Natural killer cell treated with Interleukin-12 subunit alpha and Interleukin-12 subunit beta and Interleukin-15 and Interleukin-18, amount 100 ng/mL, for 72 hours (primary cell): ENCODE measurements around the gene SLC12A7. TPM values are rescaled to one million over a fixed set of nuclear protein-coding genes. Genes with fewer than 3 reads are reported as not detected.

ENCODE experiments used
- ATAC-seq, 2 donors: fragments of 150-1000 bp; cut with Tn5 transposase in 1 of 2; sonication (Bioruptor Pico), chemical (Tn5 transposase) in 1 of 2; 2 replicates each; pipeline ENCODE4 v1.10.0; 2021
- DNase-seq: peaks from one replicate; pipeline ENCODE4 v3.0.0; 2022; ENCODE audit warnings: low spot score
- H3K27ac Mint-ChIP-seq, 2 donors: 1 replicate in 1 of 2; 2 replicates in 1 of 2; pipeline ENCODE4 v1.8.0; 2022; ENCODE audit warnings: mixed read lengths in 2 of 2, mild to moderate bottlenecking in 1 of 2, moderate library complexity in 1 of 2
- H3K27me3 Mint-ChIP-seq, 2 donors: 1 replicate in 1 of 2; 2 replicates in 1 of 2; pipeline ENCODE4 v1.8.0; 2022; ENCODE audit warnings: mixed read lengths in 2 of 2
- H3K36me3 Mint-ChIP-seq: one replicate; pipeline ENCODE4 v1.8.0; 2022; ENCODE audit warnings: mixed read lengths
- H3K4me1 Mint-ChIP-seq, 2 donors: 1 replicate in 1 of 2; 2 replicates in 1 of 2; pipeline ENCODE4 v1.8.0; 2022; ENCODE audit warnings: low read depth in 2 of 2, mixed read lengths in 2 of 2, mild to moderate bottlenecking in 1 of 2
- H3K4me3 Mint-ChIP-seq: one replicate; pipeline ENCODE4 v1.8.0; 2022; ENCODE audit warnings: mixed read lengths
- H3K9me3 Mint-ChIP-seq: 2 replicates; pipeline ENCODE4 v1.8.0; 2022; ENCODE audit warnings: mixed read lengths
- total RNA-seq, 2 donors: library from RNA; stranded (reverse); gene quantifications; one replicate each; pipeline ENCODE4 v1.2.3, GENCODE V29; 2022

SLC12A7 gene
- total RNA-seq, 2 donors from 2014 or later = 13.5 to 21.9 TPM

- Mint-ChIP-seq H3K27ac (no peak overlapping the region), H3K36me3 (no peaks in the 10 kb centered on the region), H3K4me3 (no peak overlapping the region), H3K4me1 (peaks cover 0 to 3% of the 10 kb centered on the region in 2 donors), H3K9me3 (no peaks in the 10 kb centered on the region), H3K27me3 (no peaks in the 10 kb centered on the region)
- DNase-seq (no peak), ATAC-seq (no peak)
These were observed 3.4 kb upstream of the SLC12A7 start for GRCh38 chr5:1115123-1115815.

GRCh38 chr5:1113805-1114586 lies 2.1 kb upstream of the SLC12A7 start:
- Mint-ChIP-seq H3K4me1 (peaks cover 0 to 9% of the 10 kb centered on the region in 2 donors), H3K27ac (no peak overlapping the region), H3K9me3 (no peaks in the 10 kb centered on the region), H3K27me3 (no peaks in the 10 kb centered on the region), H3K36me3 (no peaks in the 10 kb centered on the region), H3K4me3 (no peak overlapping the region)
- ATAC-seq = no peak
- DNase-seq = no peak

- Mint-ChIP-seq H3K27ac (no peak overlapping the region), H3K36me3 (no peaks in the 10 kb centered on the region), H3K4me1 (peaks cover 3 to 12% of the 10 kb centered on the region in 2 donors), H3K27me3 (no peaks in the 10 kb centered on the region), H3K9me3 (no peaks in the 10 kb centered on the region), H3K4me3 (no peak overlapping the region)
- DNase-seq (no peak), ATAC-seq (no peak)
These were observed 1.4 kb upstream of the SLC12A7 start for GRCh38 chr5:1113332-1113690.

GRCh38 chr5:1112596-1113331 lies 901 bp upstream of the SLC12A7 start:
- Mint-ChIP-seq H3K27me3 (no peaks in the 10 kb centered on the region), H3K4me3 (no peak overlapping the region), H3K4me1 (peaks cover 9 to 15% of the 10 kb centered on the region in 2 donors), H3K9me3 (no peaks in the 10 kb centered on the region), H3K27ac (no peak overlapping the region), H3K36me3 (no peaks in the 10 kb centered on the region)
- DNase-seq = no peak
- ATAC-seq = no peak

- peaks cover 20 to 21% of the 10 kb centered on the region in 2 donors for H3K4me1 Mint-ChIP-seq
- H3K4me3 Mint-ChIP-seq = peak overlapping the region; percentile 86
- H3K27ac Mint-ChIP-seq = peak overlapping the region; percentile 72 to 78
- DNase-seq = no peak
- H3K27me3 Mint-ChIP-seq = no peaks in the 10 kb centered on the region
- no peaks in the 10 kb centered on the region for H3K36me3 Mint-ChIP-seq
- peak; percentile 44 to 54 for ATAC-seq
- H3K9me3 Mint-ChIP-seq = no peaks in the 10 kb centered on the region
These were observed 579 bp downstream of the SLC12A7 start for GRCh38 chr5:1111241-1111726.

GRCh38 chr5:1110307-1111240 lies 1.3 kb downstream of the SLC12A7 start:
- Mint-ChIP-seq H3K4me1 (peaks cover 25% of the 10 kb centered on the region in 2 donors), H3K4me3 (peak overlapping the region; percentile 86), H3K27ac (peak overlapping the region; percentile 72 to 78), H3K9me3 (no peaks in the 10 kb centered on the region), H3K27me3 (no peaks in the 10 kb centered on the region), H3K36me3 (no peaks in the 10 kb centered on the region)
- ATAC-seq (peak in 1 of 2 donors; percentile 22), DNase-seq (no peak)

GRCh38 chr5:1109542-1110306 lies 2.1 kb downstream of the SLC12A7 start:
- peaks cover 27 to 29% of the 10 kb centered on the region in 2 donors for H3K4me1 Mint-ChIP-seq

GRCh38 chr5:1108865-1109174 lies 3.0 kb downstream of the SLC12A7 start:
- no peak overlapping the region for H3K27ac Mint-ChIP-seq
- H3K9me3 Mint-ChIP-seq = no peaks in the 10 kb centered on the region
- H3K27me3 Mint-ChIP-seq = no peaks in the 10 kb centered on the region

More at GRCh38 chr5:1109542-1110306, 2.1 kb downstream of the SLC12A7 start:
- H3K9me3 Mint-ChIP-seq = no peaks in the 10 kb centered on the region
- H3K27ac Mint-ChIP-seq = peak overlapping the region; percentile 31 to 78
- no peaks in the 10 kb centered on the region for H3K36me3 Mint-ChIP-seq
- no peak for ATAC-seq
- H3K27me3 Mint-ChIP-seq = no peaks in the 10 kb centered on the region
- no peak for DNase-seq
- H3K4me3 Mint-ChIP-seq = peak overlapping the region; percentile 86

GRCh38 chr5:1108023-1108864 lies 3.6 kb downstream of the SLC12A7 start:
- no peaks in the 10 kb centered on the region for H3K27me3 Mint-ChIP-seq
- H3K27ac Mint-ChIP-seq = no peak overlapping the region
- H3K4me3 Mint-ChIP-seq = peak overlapping the region; percentile 42

More at GRCh38 chr5:1108865-1109174, 3.0 kb downstream of the SLC12A7 start:
- DNase-seq (no peak), ATAC-seq (no peak)
- H3K4me3 Mint-ChIP-seq = peak overlapping the region; percentile 45
- peaks cover 33 to 35% of the 10 kb centered on the region in 2 donors for H3K4me1 Mint-ChIP-seq
- no peaks in the 10 kb centered on the region for H3K36me3 Mint-ChIP-seq

GRCh38 chr5:1107167-1108022 lies 4.5 kb downstream of the SLC12A7 start:
- Mint-ChIP-seq H3K9me3 (no peaks in the 10 kb centered on the region), H3K27ac (peak overlapping the region; percentile 75 to 82), H3K36me3 (no peaks in the 10 kb centered on the region), H3K4me3 (peak overlapping the region; percentile 47), H3K4me1 (peaks cover 41 to 44% of the 10 kb centered on the region in 2 donors), H3K27me3 (no peaks in the 10 kb centered on the region)
- ATAC-seq (no peak), DNase-seq (no peak)

More at GRCh38 chr5:1108023-1108864, 3.6 kb downstream of the SLC12A7 start:
- no peaks in the 10 kb centered on the region for H3K9me3 Mint-ChIP-seq
- H3K36me3 Mint-ChIP-seq = no peaks in the 10 kb centered on the region
- H3K4me1 Mint-ChIP-seq = peaks cover 38 to 40% of the 10 kb centered on the region in 2 donors
- no peak for ATAC-seq
- DNase-seq = no peak
